ENCODE results near the gene TMEM185B. TPM values are rescaled to one million over a fixed set of nuclear protein-coding genes. Genes with fewer than 3 reads are reported as not detected.

The TMEM185B gene
- total and polyA plus RNA-seq, 4 donors: 4.9 to 20.8 (median 12.8) TPM

- Histone ChIP-seq H3K36me3 (ENCODE audit: control insufficient read depth in 1 of 2, insufficient read depth in 2 of 2, low read length in 1 of 2) (no peaks in the 10 kb centered on the region), H3K27me3 (ENCODE audit: control insufficient read depth in 1 of 2, insufficient read depth in 2 of 2, low read length in 1 of 2) (no peaks in the 10 kb centered on the region), H3K27ac (ENCODE audit: low read depth in 1 of 2, low read length in 2 of 2) (peak overlapping the region in 1 of 2 donors; percentile 29), H3K9me3 (ENCODE audit: control insufficient read depth, low read length) (no peaks in the 10 kb centered on the region), H3K4me1 (ENCODE audit: control insufficient read depth in 1 of 2, insufficient read depth in 2 of 2, low read length in 2 of 2) (peaks cover 0 to 5% of the 10 kb centered on the region in 2 donors), H3K4me3 (ENCODE audit: low read length in 2 of 2) (peak overlapping the region; percentile 62 to 66)
- WGBS, 2 donors: 0% methylated on average over 30 to 60 of the region's 60 CpGs
- intact Hi-C loops (cut with DNase I): loop anchor here (2.0 to 5.0 kb wide), 3 partner anchors 32 to 60 kb away; no protein-coding TSS in a partner anchor
- ATAC-seq (ENCODE audit: low FRiP score) (peak; percentile 77), DNase-seq (peak; percentile 90 to 93)
Observed at GRCh38 chr2:120253021-120253882, 30.1 kb upstream of the TMEM185B start.

- Histone ChIP-seq H3K27ac (ENCODE audit: low read depth in 1 of 2, low read length in 2 of 2) (peak within 1 kb of the TSS in 1 of 2 donors; percentile 29), H3K4me1 (ENCODE audit: control insufficient read depth in 1 of 2, insufficient read depth in 2 of 2, low read length in 2 of 2) (peaks cover 0 to 5% of the 10 kb centered on the region in 2 donors), H3K4me3 (ENCODE audit: low read length in 2 of 2) (peak within 1 kb of the TSS; percentile 62 to 66), H3K9me3 (ENCODE audit: control insufficient read depth, low read length) (no peaks in the 10 kb centered on the region), H3K36me3 (ENCODE audit: control insufficient read depth in 1 of 2, insufficient read depth in 2 of 2, low read length in 1 of 2) (no peaks in the 10 kb centered on the region), H3K27me3 (ENCODE audit: control insufficient read depth in 1 of 2, insufficient read depth in 2 of 2, low read length in 1 of 2) (no peaks in the 10 kb centered on the region)
- 1% methylated on average over 47 to 71 of the region's 71 CpGs for WGBS, 2 donors
- DNase-seq: peak; percentile 100
- ATAC-seq (ENCODE audit: low FRiP score): peak; percentile 98
- intact Hi-C loops (cut with DNase I): loop anchor here (2.0 to 5.0 kb wide), 3 partner anchors 32 to 60 kb away; no protein-coding TSS in a partner anchor
Observed at GRCh38 chr2:120252225-120253020, 29.2 kb upstream of the TMEM185B start, which contains the start of gene RALB. Gene RALB, plus strand, starts transcription at chr2:120252852. Its CDS starts 25,813 bp downstream, at chr2:120278665.

GRCh38 chr2:120251880-120252224, 28.7 kb upstream of the TMEM185B start:
- DNase-seq (no peak), ATAC-seq (ENCODE audit: low FRiP score) (no peak)
- Histone ChIP-seq H3K4me1 (ENCODE audit: control insufficient read depth in 1 of 2, insufficient read depth in 2 of 2, low read length in 2 of 2) (peaks cover 0 to 5% of the 10 kb centered on the region in 2 donors), H3K4me3 (ENCODE audit: low read length in 2 of 2) (peak overlapping the region; percentile 5 to 19), H3K27me3 (ENCODE audit: control insufficient read depth in 1 of 2, insufficient read depth in 2 of 2, low read length in 1 of 2) (no peaks in the 10 kb centered on the region), H3K27ac (ENCODE audit: low read depth in 1 of 2, low read length in 2 of 2) (no peak overlapping the region), H3K9me3 (ENCODE audit: control insufficient read depth, low read length) (no peaks in the 10 kb centered on the region), H3K36me3 (ENCODE audit: control insufficient read depth in 1 of 2, insufficient read depth in 2 of 2, low read length in 1 of 2) (no peaks in the 10 kb centered on the region)
- intact Hi-C loops (cut with DNase I): loop anchor here (2.0 to 5.0 kb wide), 3 partner anchors 31 to 61 kb away; no protein-coding TSS in a partner anchor
- 26 to 31% methylated on average over 6 of the region's 6 CpGs for WGBS, 2 donors

- Histone ChIP-seq H3K9me3 (ENCODE audit: control insufficient read depth, low read length) (no peaks in the 10 kb centered on the region), H3K4me1 (ENCODE audit: control insufficient read depth in 1 of 2, insufficient read depth in 2 of 2, low read length in 2 of 2) (peaks cover 0 to 5% of the 10 kb centered on the region in 2 donors), H3K27me3 (ENCODE audit: control insufficient read depth in 1 of 2, insufficient read depth in 2 of 2, low read length in 1 of 2) (no peaks in the 10 kb centered on the region), H3K36me3 (ENCODE audit: control insufficient read depth in 1 of 2, insufficient read depth in 2 of 2, low read length in 1 of 2) (no peaks in the 10 kb centered on the region), H3K4me3 (ENCODE audit: low read length in 2 of 2) (no peak overlapping the region), H3K27ac (ENCODE audit: low read depth in 1 of 2, low read length in 2 of 2) (no peak overlapping the region)
- DNase-seq (no peak), ATAC-seq (ENCODE audit: low FRiP score) (no peak)
- WGBS, 2 donors: 89 to 93% methylated on average over 3 of the region's 3 CpGs
- intact Hi-C loops (cut with DNase I): loop anchor here in 1 of 2 donors (5.0 kb wide), 1 partner anchor 61 kb away; no protein-coding TSS in a partner anchor
Observed at GRCh38 chr2:120251078-120251477, 27.9 kb upstream of the TMEM185B start.

- peaks cover 0 to 5% of the 10 kb centered on the region in 2 donors for H3K4me1 ChIP-seq (ENCODE audit: control insufficient read depth in 1 of 2, insufficient read depth in 2 of 2, low read length in 2 of 2)
- H3K9me3 ChIP-seq (ENCODE audit: control insufficient read depth, low read length): no peaks in the 10 kb centered on the region
- no peak overlapping the region for H3K4me3 ChIP-seq (ENCODE audit: low read length in 2 of 2)
- intact Hi-C loops (cut with DNase I): loop anchor here in 1 of 2 donors (5.0 kb wide), 1 partner anchor 62 kb away; no protein-coding TSS in a partner anchor
- WGBS, 2 donors: 85 to 92% methylated on average over 4 of the region's 4 CpGs
- ATAC-seq (ENCODE audit: low FRiP score) (no peak), DNase-seq (no peak)
- no peaks in the 10 kb centered on the region for H3K36me3 ChIP-seq (ENCODE audit: control insufficient read depth in 1 of 2, insufficient read depth in 2 of 2, low read length in 1 of 2)
- H3K27me3 ChIP-seq (ENCODE audit: control insufficient read depth in 1 of 2, insufficient read depth in 2 of 2, low read length in 1 of 2): no peaks in the 10 kb centered on the region
- H3K27ac ChIP-seq (ENCODE audit: low read depth in 1 of 2, low read length in 2 of 2): no peak overlapping the region
Observed at GRCh38 chr2:120250640-120251039, 27.4 kb upstream of the TMEM185B start.

GRCh38 chr2:120247851-120248250, 24.7 kb upstream of the TMEM185B start:
- H3K9me3 ChIP-seq (ENCODE audit: control insufficient read depth, low read length): no peaks in the 10 kb centered on the region
- no peaks in the 10 kb centered on the region for H3K4me1 ChIP-seq (ENCODE audit: control insufficient read depth in 1 of 2, insufficient read depth in 2 of 2, low read length in 2 of 2)
- H3K27ac ChIP-seq (ENCODE audit: low read depth in 1 of 2, low read length in 2 of 2): no peak overlapping the region
- H3K27me3 ChIP-seq (ENCODE audit: control insufficient read depth in 1 of 2, insufficient read depth in 2 of 2, low read length in 1 of 2): no peaks in the 10 kb centered on the region
- no peaks in the 10 kb centered on the region for H3K36me3 ChIP-seq (ENCODE audit: control insufficient read depth in 1 of 2, insufficient read depth in 2 of 2, low read length in 1 of 2)
- DNase-seq: no peak
- 76 to 83% methylated on average over 6 of the region's 6 CpGs for WGBS, 2 donors
- ATAC-seq (ENCODE audit: low FRiP score): no peak
- no peak overlapping the region for H3K4me3 ChIP-seq (ENCODE audit: low read length in 2 of 2)
- intact Hi-C loops (cut with DNase I): no loop called here

- intact Hi-C loops (cut with DNase I): no loop called here
- H3K36me3 ChIP-seq (ENCODE audit: control insufficient read depth in 1 of 2, insufficient read depth in 2 of 2, low read length in 1 of 2): no peaks in the 10 kb centered on the region
- H3K9me3 ChIP-seq (ENCODE audit: control insufficient read depth, low read length): no peaks in the 10 kb centered on the region
- 90 to 94% methylated on average over 20 of the region's 20 CpGs for WGBS, 2 donors
- no peaks in the 10 kb centered on the region for H3K4me1 ChIP-seq (ENCODE audit: control insufficient read depth in 1 of 2, insufficient read depth in 2 of 2, low read length in 2 of 2)
- H3K27ac ChIP-seq (ENCODE audit: low read depth in 1 of 2, low read length in 2 of 2): no peak overlapping the region
- ATAC-seq (ENCODE audit: low FRiP score): no peak
- H3K27me3 ChIP-seq (ENCODE audit: control insufficient read depth in 1 of 2, insufficient read depth in 2 of 2, low read length in 1 of 2): no peaks in the 10 kb centered on the region
- H3K4me3 ChIP-seq (ENCODE audit: low read length in 2 of 2): no peak overlapping the region
- no peak for DNase-seq
Observed at GRCh38 chr2:120246546-120247300, 23.5 kb upstream of the TMEM185B start.

All from aorta (tissue), 5 donors.